ENCODE measurements around the gene CREB3L4. TPM values are rescaled to one million over a fixed set of nuclear protein-coding genes. Genes with fewer than 3 reads are reported as not detected.

CREB3L4 gene
- total and polyA plus RNA-seq, 2 of the 4 experiments (the other 2 are of a cell fraction) = 6.5 to 9.8 TPM

DNA sequence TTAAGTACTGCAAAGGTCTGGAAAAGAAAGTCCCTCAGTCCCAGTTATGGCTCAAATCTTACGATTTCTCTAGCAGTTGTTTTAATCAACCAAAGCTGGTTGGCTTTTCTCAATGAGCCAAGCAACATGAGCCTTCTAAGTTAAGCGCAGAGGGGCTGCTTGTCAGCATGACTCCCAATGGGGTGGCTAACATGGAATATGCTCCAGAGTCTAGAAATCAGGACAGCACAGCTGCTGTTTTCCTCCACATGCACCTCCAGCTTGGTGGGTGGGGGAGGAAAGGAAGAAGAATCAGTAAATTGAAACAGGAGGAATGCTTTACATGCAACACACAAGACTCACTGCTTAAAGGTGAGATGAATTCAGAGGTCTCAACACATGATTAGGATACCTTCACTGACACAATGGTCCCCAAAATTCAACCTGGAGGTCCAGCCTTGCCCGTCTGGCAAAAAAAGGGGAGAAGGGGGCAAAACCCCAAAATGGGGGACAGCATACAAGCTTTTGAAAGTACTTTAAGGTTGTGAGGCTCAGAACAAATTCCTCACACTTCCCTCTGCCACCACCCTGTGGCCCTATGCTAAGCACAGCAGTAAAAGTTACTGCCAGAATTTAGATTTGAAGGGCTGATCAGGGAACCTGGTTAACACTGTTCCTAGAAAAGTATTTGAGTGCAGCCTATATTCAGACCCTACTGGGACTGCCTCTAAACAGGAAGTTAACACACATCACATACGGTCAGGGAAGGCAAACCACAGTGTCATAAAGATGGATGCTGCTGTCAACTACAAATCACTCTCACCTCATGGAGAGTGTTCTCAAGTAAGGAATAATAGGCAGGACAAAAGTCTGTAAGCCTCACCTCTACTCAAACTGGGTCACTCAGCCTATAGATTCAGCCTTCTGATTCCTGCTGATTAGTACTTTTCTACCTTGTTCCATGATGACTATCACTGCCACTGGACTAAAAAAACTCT is 47.5 kb upstream of the CREB3L4 start:
- intact Hi-C loops (cut with micrococcal nuclease) (loop anchor here (2.0 to 10.0 kb wide), 3 partner anchors 38 to 125 kb away; no protein-coding TSS in a partner anchor), in situ Hi-C loops (cut with MboI; ENCODE audit: low sequenced_read_pairs) (no loop called here), dilution Hi-C loops (cut with HindIII; ENCODE audit: low sequenced_read_pairs, unreplicated experiment) (loop anchor here (25.0 kb wide), 1 partner anchor 108 kb away; no protein-coding TSS in a partner anchor)
- CTCF ChIA-PET = interaction anchor here (1.1 to 1.2 kb wide), 2 partner anchors 9 to 10 kb away, joined by 3 read pairs; no protein-coding TSS in a partner anchor
- 0 out of 2 replicates have a peak, but pooled peaks cover 2% of the 10 kb centered on the region for H3K36me3 ChIP-seq (ENCODE audit: control insufficient read depth, insufficient read depth, low read length)
- H3K79me1 ChIP-seq (ENCODE audit: low read depth in 1 of 2, low read length in 2 of 2) = peaks cover 11 to 69% of the 10 kb centered on the region in 2 experiments; a peak in 3 of 4 replicates
- no peak overlapping the region for H2AK9ac ChIP-seq (replicated peaks; ENCODE audit: low read depth, low read length, poor library complexity)
- no peak overlapping the region for H2BK20ac ChIP-seq (ENCODE audit: low read depth, low read length)
- no peaks in the 10 kb centered on the region for H3K27me3 ChIP-seq (ENCODE audit: control insufficient read depth, insufficient read depth, low read length)
- H3K56ac ChIP-seq (ENCODE audit: extremely low read depth, insufficient read depth, low read length) = no peak overlapping the region
- no peak overlapping the region for H2AFZ ChIP-seq (replicated peaks; ENCODE audit: low read length, poor library complexity)
- H2BK5ac ChIP-seq (ENCODE audit: low read depth, low read length, poor library complexity, severe bottlenecking) = no peak overlapping the region
- no peak overlapping the region for H2AK5ac ChIP-seq (ENCODE audit: low read depth, low read length)
- H3K9ac ChIP-seq (ENCODE audit: low read depth, low read length) = no peak overlapping the region
- 57% methylated on average over 1 of the region's 4 CpGs; no CpG with 5 or more reads in 1 of the 2 experiments for WGBS, 2 experiments (ENCODE audit: extremely low coverage in 2 of 2, insufficient read length in 1 of 2)
- DNase-seq (peak; percentile 42), ATAC-seq (ENCODE audit: low read depth) (no peak)
- H4K91ac ChIP-seq (ENCODE audit: insufficient read depth, low read depth, low read length) = no peak overlapping the region
- no peak overlapping the region for H4K8ac ChIP-seq (ENCODE audit: low read depth in 2 of 2, low read length in 2 of 2)
- peaks cover 11% of the 10 kb centered on the region for H3K4me1 ChIP-seq (ENCODE audit: control insufficient read depth, insufficient read depth, low read length)
- peak overlapping the region; percentile 36 for H3K23ac ChIP-seq (ENCODE audit: low read depth, low read length)
- no peak overlapping the region for H3K27ac ChIP-seq (ENCODE audit: insufficient read depth, low read length)
- H3K4me3 ChIP-seq (ENCODE audit: insufficient read depth, low read depth, low read length) = no peak overlapping the region
- H2BK15ac ChIP-seq (ENCODE audit: low read depth, low read length) = no peak overlapping the region
- H3K9me1 ChIP-seq (ENCODE audit: insufficient read depth, low read length) = 0 out of 2 replicates have a peak, but pooled peaks cover 9% of the 10 kb centered on the region
- H3K4ac ChIP-seq (ENCODE audit: low read depth, low read length) = no peak overlapping the region
- 0 out of 2 replicates have a peak, but pooled peaks have one; percentile 12 for TF ChIP-seq SMC3 (IDR thresholded peaks at IDR 0.05; ENCODE audit: low read depth, low read length)
- no peak for TF ChIP-seq BHLHE40 (IDR thresholded peaks at IDR 0.05; ENCODE audit: low read depth, low read length)
- peak; percentile 27 for TF ChIP-seq RAD21 (IDR thresholded peaks at IDR 0.05; ENCODE audit: low read length)
- TF ChIP-seq, protein P1, sequence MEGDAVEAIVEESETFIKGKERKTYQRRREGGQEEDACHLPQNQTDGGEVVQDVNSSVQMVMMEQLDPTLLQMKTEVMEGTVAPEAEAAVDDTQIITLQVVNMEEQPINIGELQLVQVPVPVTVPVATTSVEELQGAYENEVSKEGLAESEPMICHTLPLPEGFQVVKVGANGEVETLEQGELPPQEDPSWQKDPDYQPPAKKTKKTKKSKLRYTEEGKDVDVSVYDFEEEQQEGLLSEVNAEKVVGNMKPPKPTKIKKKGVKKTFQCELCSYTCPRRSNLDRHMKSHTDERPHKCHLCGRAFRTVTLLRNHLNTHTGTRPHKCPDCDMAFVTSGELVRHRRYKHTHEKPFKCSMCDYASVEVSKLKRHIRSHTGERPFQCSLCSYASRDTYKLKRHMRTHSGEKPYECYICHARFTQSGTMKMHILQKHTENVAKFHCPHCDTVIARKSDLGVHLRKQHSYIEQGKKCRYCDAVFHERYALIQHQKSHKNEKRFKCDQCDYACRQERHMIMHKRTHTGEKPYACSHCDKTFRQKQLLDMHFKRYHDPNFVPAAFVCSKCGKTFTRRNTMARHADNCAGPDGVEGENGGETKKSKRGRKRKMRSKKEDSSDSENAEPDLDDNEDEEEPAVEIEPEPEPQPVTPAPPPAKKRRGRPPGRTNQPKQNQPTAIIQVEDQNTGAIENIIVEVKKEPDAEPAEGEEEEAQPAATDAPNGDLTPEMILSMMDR (conservative IDR thresholded peaks at IDR 0.05; ENCODE audit: low read depth, low read length) = peak; percentile 37
- TF ChIP-seq MAZ (IDR thresholded peaks at IDR 0.05; ENCODE audit: borderline replicate concordance, low read depth, low read length) = no peak
- TF ChIP-seq NFE2L2 (IDR thresholded peaks at IDR 0.05; ENCODE audit: low read depth, low read length) = no peak
- H3K14ac ChIP-seq (replicated peaks; ENCODE audit: low read depth, low read length) = peak overlapping the region; percentile 4; the same call in 1 of the 2 replicates
- H3K18ac ChIP-seq (ENCODE audit: low read depth, low read length) = no peak overlapping the region
- no peaks in the 10 kb centered on the region for H3K9me3 ChIP-seq (ENCODE audit: control insufficient read depth, insufficient read depth, low read length)
- H4K20me1 ChIP-seq (ENCODE audit: insufficient read depth, low read length) = peaks cover 59% of the 10 kb centered on the region
- BruUV-seq (replicated peaks) = no TSS peak
- no peak overlapping the region for H4K5ac ChIP-seq (ENCODE audit: low read depth, low read length)
- POLR2A ChIA-PET (ENCODE audit: unreplicated experiment) = no interaction called here
- no peak overlapping the region for H2BK120ac ChIP-seq (ENCODE audit: low read depth, low read length)
- peak overlapping the region; percentile 82 for H3K4me2 ChIP-seq (ENCODE audit: low read depth, low read length)
